Fibroblast of skin of abdomen (primary cell): ENCODE data around the gene PRKAG1.

Source experiments
- DNase-seq: peaks from one replicate; pipeline ENCODE4 v3.0.0-alpha.2; 2013

The PRKAG1 gene

DNA sequence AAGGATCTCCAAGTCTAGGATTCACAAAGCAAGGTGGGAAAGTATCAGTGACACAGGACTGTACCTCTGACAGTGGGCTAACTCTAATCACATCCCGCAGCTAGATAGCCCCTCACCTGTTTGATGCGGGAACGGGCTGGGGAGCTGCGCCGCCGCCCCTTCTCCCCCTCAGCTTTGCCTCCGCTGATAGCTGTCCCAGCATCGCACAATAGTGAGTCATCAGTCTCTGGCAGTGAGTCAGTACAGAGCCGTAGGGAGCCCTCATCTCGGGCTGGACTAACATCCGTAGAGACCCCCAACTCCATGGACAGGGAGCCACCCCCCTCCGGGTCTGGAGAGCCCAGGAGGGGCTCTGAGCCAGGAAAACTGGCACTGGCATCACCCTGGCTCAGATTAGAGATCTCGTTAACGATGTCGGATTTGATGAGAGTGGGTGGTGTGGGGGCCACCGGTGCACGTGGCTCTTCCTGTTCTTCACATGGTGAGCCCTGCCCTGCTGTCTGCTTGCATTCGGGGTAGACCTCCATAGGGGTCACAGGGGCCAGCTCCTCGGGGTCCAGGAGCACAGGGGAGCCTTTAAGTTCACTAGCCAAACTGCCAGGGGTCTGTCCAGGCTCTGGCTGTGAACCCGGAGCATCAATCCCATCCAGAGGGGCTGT is 31.1 kb upstream of the PRKAG1 start:
- peak; percentile 37 for DNase-seq

DNA sequence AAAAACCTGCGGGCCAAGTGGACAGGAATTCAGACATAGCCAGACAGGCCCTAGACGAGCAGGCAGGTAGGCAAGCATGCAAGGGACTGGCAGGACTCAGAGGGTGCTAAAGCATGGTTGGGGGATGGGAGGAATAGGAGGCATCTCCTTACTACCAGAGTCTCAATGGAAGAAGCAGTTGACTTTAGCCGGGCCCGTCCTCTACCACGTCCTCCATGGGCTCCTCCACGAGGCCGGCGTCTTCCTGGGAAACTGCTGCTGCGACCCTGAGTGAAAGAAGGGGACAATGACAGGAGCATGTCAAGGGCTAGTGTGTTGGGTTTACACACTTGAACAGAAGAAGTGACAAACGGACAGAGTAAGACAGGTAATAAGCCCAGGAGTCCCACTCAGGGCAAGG is 30.4 kb upstream of the PRKAG1 start:
- DNase-seq: no peak

DNA sequence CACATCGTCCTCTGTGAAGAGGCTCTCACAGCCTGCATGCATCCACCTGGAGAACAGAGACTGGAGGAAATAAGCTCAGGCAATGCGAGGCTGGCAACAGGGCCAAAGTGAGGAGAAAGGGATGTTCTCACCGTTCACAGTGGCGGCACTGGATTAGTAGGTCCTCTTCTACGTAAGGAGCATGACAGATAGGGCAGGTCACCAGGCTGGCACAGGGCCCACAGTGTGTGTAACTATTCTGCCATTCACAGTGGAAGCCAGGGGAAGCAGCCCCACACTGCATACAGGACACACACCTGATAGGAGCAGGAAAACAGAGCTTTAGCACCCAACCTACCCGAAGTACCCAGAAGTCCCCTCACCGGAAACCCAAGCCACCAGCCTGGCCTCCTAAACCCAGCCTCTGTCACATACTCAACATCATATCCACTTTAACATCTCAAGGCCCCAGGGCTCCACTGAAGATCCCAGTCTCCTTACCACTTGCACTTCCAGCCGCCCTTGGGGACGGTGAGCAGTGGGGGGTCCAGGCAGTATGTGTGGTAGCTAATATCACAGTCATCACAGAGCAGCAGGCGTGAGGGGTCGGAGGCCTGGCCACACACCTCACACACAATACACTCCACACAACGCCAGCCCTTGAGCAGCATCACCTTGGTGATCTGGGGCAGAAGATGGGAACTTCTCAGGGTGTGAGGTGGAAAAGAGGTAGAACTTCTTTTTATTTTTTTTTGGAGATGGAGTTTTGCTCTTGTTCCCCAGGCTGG is 27.7 kb upstream of the PRKAG1 start:
- DNase-seq: no peak

DNA sequence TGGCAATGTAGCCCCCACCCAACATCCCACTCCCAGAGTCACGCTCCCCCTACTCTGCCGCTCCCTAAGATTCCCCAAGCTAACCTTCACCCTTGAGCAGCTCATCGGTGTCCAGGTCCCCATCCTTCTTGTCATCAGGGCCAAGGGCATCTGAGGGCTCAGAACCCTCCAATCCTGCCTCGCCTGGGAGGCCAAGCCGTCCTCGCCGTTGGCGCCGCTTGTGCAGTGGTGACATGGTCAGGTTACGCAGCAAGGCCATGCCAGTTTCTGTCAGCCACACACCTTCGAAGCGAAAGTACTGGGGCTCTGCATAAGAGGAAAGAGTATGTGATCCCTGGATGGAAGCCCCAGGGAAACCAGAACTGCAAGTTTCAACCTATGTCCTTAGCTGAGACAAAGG is 26.1 kb upstream of the PRKAG1 start:
- DNase-seq: no peak

DNA sequence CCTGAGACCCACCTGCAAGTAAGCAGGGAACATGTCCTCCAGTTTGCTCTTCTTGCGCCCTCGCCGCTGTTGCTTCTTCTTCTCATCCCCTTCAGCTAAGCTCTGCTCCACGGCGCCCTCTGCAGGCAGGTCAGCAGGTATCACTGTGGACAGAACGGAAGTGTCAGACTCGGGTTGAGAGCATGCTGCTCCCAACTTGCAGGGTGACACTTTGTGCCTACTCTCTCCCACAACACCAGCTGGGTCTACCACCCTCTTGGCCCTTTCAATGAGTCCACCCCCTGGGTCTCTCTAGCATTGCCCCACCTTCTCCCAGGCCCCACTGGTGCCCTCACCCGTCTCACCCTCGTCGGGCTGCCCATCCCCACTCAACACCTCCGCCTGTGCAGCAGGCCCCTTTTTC is 25.3 kb upstream of the PRKAG1 start:
- DNase-seq: peak; percentile 41

DNA sequence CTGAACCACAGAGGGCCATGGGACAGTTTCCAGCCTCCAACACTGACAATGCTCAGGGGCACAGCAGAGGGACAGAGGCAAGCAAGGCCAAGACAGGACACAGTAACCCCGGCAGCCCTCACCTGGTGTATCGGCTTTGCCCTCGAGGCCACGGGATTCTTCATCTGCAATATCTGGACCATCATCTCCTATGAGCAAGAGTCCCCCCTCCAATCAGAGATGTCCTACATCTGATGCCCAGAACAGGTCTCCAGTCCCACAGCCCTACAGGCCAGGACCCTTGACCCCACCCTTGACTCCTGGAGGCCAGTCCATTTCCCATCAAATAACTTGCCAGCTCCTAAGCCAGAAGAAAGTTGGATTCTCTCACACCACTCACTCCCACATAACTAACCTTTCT is 24.7 kb upstream of the PRKAG1 start:
- DNase-seq: no peak

DNA sequence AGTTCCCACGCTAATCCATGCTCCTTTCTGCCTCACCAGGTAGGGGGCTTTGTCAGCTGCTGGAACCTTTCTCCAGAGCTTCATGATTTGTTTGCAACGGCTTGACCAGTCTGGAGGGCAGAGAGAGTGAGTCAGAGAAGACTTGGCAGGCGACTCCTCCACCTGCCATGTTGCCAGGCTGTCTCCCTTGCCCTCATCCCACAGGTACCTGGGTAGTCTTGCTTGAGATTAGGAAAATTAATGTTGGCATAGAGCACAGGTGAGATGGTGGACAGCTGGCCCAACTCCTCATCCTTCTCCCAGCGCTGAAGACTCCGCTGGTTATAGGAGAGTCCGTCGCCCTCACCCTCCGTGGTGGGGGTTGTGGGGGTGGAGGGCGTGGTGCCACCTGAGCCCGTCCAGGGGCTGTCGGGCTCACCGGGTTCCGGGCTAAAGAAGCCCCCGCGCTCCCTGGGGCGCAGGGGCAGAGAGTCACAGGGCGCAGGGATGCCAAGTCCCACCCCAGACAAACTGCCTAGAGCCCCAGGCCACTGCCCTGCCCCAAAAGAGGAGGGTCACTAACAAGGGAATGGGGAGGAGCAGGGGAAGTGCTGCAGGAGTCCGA is 23.4 kb upstream of the PRKAG1 start:
- no peak for DNase-seq

DNA sequence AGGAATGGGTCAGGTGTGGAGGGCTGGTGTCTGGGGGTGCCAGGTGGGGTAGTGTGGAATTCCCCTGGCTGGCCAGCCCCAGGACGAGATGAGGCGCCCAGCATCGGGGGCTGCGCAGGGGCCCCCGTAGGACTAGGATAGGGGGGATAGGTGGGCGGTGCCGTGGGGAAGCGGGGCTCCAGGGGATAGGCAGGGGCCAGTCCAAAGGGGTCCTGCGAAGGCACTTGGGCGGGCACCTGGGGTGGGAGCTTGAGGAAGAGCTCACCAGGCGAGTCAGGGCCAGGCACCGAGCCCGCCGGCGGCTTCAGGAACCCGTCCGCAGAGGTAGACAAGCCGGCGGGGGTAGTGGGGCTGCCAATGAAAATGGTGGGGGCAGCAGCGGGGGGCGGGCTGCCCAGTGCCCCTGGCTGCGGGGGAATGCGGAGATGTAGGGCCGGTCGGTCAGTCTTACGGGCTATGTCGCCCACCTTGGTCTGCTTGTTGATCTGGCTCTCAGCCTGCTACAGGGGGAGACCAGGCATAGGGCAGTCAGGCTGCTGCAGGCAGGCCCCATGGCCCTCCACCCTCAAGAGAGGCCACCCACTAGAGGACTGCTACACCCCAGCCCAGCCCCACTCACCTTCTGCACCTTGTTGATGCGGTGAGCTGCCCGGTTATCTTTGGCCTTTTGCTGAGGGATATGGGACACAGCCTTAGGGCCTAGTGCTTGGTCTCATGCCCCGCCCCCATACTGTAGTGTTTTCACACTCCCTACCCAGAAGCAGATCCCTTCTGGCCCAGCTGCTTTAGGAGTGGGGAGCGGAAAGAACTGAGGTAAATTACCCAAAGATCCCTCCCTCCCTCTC is 22.7 kb upstream of the PRKAG1 start:
- no peak for DNase-seq

DNA sequence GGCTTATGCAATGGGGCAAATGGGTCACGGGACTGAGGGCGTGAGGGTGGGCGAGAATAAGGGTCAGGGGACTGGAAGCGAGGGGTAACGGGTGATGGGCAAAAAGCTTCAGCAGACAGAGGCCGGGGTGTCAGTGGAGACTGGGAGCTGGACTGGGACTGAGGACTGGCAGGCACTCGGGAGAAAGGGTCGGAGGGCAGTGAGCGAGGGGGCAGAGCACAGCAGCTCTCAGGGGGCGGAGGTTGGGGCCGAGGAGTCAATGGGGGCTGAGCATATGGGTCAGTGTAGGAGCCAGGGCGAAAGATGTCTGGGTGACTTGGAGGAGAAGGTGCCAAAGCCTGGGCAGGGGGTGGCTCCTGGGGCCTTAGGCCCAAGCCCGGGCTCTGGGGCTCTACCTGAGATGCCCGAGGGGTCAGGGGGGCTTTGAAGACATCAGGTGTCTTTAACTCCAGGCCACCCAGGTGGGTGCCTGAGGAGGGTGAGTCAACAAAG is 21.8 kb upstream of the PRKAG1 start:
- no peak for DNase-seq

DNA sequence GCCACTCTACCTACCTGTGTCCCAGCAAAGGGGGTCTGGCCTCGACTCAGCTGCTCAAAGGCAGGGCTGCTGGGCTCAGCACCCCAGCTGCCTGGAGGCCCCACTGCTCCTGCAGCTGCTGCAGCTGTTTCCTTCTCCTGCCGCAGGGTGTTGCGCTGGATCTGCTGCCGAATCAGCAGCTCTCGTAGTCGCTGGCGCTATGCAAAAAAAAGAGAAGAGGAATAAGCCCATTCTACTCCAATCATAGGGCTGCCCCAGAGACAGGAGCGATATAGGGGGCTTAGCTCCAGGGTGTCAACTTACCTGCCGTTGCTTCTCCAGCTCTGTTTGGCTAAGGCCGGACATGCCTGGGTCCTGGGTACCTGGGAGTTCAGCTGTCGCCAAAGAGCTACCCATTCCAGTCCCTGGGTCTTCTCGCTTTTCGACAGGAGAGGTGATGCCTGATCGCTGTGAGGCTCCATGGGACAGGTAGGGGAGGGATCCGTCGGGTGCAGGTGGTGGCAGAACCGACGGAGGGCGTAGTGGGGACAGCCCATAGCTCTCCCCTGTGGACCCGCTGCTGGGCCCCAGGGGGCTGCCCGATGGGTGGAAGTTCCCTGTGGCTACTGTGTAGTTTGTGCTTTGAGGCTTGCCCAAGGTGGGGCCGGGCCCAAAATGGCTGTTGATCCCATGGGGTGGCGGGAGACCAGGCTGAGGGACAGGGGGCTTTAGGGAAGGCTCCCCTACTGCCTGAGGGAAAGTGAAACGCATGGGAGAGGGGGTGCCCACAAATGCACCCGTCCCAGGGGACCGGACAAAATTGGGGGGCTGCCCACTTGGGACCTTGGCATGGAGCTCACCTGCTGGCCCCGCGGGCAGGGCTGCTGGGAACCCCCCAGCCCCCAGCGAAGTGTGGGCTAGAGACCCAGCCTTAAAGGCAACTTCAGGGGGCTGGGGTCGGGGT is 21.1 kb upstream of the PRKAG1 start:
- DNase-seq: no peak

DNA sequence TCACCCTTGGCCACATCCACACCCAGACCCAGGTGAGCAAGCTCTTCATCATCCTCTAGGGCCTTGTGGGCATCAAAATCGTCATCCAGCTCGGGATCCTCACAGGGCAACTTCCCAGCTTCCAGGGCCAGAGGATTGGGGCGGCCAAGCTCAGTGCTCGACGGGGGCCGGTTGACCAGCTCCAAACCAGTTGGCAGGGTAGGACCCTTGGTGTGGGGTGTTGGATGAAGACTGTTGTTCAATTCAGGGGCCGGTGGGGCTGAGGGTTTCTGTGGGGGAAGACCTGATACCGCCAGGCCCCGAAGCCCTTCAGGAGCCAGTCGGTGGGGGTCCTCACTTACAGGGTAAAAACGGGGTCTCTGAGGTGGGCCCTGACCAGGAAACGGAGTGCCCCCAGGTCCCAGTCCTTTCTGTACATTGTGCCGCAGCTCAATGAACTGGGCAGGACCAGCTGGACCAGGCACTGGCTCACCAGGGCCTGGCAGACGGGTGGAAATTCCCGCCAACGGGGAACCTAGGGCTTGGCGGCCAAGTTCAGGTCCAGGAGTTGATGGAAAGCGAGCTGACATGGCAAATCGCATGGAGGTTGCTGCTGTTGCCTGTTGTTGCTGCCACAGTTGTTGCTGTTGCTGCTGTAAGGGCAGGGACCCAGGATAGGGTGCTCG is 19.8 kb upstream of the PRKAG1 start:
- no peak for DNase-seq

DNA sequence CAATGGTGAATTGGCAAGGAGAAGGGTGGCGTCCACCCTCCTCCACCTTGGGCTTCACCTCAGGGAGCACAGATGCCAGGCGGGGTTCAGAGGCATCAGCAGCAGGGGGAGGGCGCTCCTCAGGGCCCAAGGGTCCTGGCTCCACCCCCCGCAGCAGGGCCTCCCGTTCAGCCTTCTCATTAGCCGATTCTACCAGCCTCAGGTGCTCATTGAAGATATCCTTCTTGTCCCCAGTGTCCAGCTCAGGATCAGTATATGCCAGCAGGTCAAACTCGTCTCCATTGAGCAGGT is 19.3 kb upstream of the PRKAG1 start:
- no peak for DNase-seq

DNA sequence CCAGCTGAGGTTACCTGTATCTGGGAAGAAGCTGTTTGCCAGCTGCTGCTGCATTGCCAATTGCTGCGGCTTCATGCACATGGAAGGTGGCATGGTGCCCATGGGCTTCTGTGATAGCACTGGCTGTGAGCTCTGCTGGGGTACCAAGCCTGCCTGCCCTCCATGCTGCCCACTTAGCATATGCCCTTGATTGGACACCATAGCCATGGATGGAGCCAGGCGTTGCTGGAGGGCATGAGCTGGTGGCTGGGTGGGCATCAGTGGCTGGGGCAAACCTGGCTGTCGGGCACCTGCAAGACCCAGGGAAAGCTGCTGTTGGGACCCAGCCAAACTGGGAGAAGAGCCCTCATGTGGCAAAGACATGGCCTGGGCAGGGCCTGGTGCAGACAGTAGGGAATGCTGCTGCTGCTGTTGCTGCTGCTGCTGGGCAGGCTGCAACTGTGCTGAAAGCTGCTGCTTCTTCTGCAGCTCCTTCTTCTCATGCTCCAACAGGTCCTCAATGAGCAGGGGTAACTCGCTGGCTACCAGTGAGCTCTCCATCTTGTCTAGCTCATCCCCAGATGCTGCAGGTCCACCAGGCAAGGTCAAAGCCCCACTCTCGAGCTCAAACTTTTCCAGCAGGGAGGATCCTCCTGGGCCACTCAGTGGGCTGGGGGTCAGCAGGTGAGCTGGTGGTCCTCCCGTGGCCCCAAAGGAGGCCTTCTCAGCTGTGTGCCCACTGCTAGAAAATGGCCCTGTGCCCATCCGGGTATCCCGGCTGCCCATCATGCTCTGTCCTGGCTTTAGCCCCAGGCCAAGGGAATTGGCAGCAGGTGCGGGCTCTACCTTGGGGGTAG is 18.8 kb upstream of the PRKAG1 start:
- DNase-seq: no peak

DNA sequence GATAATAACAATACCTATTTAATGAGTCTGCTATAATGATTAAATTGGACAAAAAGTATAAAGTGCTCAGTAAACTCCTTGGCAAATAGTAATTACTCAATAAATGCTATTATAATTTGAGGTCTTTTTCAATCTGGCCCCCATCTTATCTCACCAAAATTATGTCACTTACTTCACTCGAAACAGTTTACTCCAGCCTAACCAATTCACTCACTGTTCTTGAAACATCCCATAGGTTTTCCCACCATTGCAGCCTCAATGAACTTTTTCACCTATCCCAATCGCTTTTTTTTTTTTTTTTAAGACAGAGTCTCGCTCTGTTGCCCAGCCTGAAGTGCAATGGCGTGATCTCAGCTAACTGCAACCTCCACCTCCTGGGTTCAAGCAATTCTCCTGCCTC is 17.5 kb upstream of the PRKAG1 start:
- no peak for DNase-seq

DNA sequence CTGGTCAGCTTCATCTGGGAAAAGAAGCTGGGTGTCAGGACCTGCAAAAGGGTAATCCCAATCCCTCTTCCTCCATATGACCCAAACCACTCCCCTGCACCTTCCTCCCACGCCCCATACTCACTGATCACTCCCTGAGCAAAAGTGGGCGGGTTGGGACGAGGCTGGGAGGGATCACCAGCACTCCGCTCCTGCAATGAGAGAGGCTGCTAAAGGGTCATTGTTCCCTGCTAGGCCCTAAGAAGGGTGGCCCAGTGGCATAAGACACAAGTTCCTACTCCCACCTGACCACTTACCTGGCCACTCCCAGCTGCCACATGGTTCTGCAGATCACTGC is 15.7 kb upstream of the PRKAG1 start:
- no peak for DNase-seq

DNA sequence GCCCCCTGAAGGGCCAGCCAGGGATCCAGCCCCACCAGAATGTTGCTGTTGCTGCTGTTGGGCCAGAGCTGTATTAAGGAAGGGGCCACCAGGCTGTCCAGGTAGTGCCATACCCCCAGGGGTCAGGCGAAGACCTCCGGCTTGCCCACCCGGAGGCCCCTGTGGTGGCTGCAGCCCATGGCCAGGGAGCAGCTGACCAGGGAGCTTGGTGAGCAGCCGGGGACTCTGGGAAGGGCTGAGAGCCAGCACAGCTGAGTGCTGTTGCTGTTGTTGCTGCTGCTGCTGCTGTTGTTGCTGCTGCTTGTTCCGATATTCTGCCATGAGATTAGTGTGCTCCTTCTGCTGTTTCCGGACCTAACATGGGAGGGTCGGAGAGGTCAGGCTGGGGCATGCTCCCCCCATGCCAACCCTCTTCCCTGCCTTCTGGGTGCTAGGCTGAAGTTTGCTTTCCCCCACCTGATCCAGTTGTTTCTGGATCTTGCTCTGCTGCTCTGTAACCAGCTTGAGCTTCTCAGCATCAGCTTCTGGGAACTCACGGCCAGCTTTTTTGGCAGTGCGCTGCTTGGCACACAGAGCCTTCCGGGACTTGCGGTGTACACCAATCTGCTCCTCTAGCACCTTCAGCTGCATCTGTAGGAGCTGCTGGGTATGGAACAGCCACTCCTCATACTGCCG is 15.2 kb upstream of the PRKAG1 start:
- DNase-seq: no peak

DNA sequence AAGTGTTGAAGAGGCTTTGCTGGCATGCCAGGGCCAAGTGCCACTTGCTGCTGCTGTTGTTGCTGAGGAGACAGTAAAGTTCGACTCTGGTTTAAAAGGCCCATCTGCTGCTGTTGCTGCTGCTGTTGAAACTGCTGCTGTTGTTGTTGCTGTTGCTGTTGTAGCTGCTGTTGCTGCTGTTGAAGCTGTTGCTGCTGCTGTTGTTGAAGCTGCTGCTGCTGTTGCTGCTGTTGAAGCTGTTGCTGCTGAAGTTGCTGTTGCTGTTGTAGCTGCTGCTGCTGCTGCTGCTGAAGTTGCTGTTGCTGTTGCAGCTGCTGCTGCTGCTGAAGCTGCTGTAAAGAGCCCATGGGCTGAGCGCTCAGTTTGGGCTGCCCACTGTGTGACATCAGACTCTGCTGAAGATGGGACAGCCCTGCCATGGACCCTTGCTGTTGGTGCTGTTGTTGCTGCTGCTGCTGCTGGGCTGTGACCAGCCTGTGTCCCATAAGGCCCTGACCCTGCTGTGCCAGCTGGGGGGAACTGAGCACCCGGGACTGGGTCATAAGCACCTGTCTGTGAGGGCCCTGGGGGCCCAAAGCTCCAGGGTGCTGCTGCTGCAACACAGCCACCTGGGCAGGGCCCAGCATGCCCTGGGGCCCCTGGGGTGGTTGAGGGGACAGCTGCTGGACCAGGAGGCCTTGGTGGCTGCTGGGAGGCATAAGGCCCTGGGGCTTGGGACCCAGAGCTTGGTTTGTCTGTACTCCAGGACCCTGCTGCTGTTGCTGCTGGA is 14.3 kb upstream of the PRKAG1 start:
- no peak for DNase-seq

DNA sequence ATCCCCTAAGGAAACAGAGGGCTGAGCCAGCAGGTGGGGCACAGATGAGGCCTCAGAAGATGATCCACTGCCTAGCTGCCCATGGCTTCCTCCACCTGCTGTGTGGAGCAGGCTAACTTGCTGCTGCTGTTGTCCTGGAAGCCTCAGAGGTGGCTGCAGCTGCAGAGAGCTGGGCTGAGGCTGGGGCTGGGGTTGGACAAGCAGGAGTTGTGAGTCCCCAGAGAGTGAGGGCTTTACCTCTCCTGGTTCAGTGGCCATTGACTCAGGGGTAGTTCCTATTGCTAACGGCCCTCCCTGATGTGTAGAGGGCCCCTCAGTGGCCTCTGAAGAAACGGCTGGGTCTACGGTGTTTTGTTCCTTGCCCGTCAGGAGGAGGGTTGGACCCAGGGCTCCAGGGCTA is 13.7 kb upstream of the PRKAG1 start:
- DNase-seq: no peak

DNA sequence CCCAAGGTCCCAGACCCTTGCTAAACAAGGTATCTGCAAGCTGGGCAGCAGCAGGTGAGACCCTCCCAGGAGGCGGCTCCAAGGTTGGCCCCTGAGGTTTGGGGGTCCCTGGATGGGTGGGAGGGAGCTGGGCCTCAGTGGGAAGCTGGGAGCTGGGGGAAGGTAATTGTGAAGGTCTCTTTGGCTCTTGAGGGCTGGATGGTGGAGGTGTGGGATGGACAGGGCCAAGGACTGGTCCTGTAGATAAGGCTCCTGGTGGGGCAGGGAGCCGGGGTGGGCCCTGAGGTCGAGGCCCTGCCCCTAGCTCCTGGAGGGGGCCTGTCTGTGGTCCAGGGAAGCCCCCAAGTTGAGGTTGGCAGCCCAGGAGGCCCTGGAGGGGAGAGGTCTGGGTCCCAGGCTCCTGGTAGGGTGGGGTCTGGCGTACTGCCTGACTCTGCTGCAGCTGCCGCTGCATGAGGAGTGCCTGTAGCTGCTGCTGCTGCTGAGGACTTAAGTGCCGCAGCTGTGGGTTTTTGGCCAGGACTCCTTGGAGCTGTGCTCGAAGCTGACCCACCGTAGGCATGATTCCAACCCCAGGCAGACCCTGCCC is 13.1 kb upstream of the PRKAG1 start:
- DNase-seq: no peak
